Measurements from ENCODE around the gene CD300LG.

The CD300LG gene

GRCh38 chr17:43857957-43858600 lies 11.1 kb downstream of the CD300LG start:
- ChIA-PET POLR2A (no interaction called here), CTCF (interaction anchor here (0.7 to 4.9 kb wide), 2 partner anchors 12 to 21 kb away, joined by 3 to 25 read pairs; partner anchors contain the start of gene CD300LG)
- no peak for DNase-seq (ENCODE audit: extremely low spot score)
- TF ChIP-seq FOXK2 (IDR thresholded peaks at IDR 0.05) (no peak), SP1 (IDR thresholded peaks at IDR 0.05) (no peak), HDGF (IDR thresholded peaks at IDR 0.05; ENCODE audit: borderline replicate concordance) (no peak), PKNOX1 (IDR thresholded peaks at IDR 0.05) (no peak), ZNF384 (IDR thresholded peaks at IDR 0.05) (no peak)

- ChIA-PET POLR2A (no interaction called here), CTCF (interaction anchor here (1.2 to 1.7 kb wide), 3 partner anchors 14 to 50 kb away, joined by 3 to 6 read pairs (median 4); partner anchors contain the start of gene CD300LG)
- no peak for DNase-seq (ENCODE audit: extremely low spot score)
- TF ChIP-seq FOXA1 (IDR thresholded peaks at IDR 0.05) = no peak
- no peak for TF ChIP-seq BHLHE40 (IDR thresholded peaks at IDR 0.05; ENCODE audit: borderline replicate concordance)
- TF ChIP-seq ZNF384 (IDR thresholded peaks at IDR 0.05) = no peak
- TF ChIP-seq FOXM1 (IDR thresholded peaks at IDR 0.05; ENCODE audit: borderline replicate concordance) = no peak
- TF ChIP-seq NFRKB (IDR thresholded peaks at IDR 0.05) = no peak
- no peak for TF ChIP-seq PKNOX1 (IDR thresholded peaks at IDR 0.05)
- no peak for TF ChIP-seq L3MBTL2 (conservative IDR thresholded peaks at IDR 0.05)
- TF ChIP-seq FOXK2 (IDR thresholded peaks at IDR 0.05) = no peak
- no peak for TF ChIP-seq ELF4 (IDR thresholded peaks at IDR 0.05)
- no peak for TF ChIP-seq HDGF (IDR thresholded peaks at IDR 0.05; ENCODE audit: borderline replicate concordance)
- TF ChIP-seq LEF1 (IDR thresholded peaks at IDR 0.05; ENCODE audit: borderline replicate concordance) = no peak
- TF ChIP-seq SP1 (IDR thresholded peaks at IDR 0.05) = no peak
- TF ChIP-seq CTBP1 (IDR thresholded peaks at IDR 0.05; ENCODE audit: borderline replicate concordance) = no peak
- no peak for TF ChIP-seq ARNT (IDR thresholded peaks at IDR 0.05)
These were observed 13.2 kb downstream of the CD300LG start for GRCh38 chr17:43860077-43860725.

GRCh38 chr17:43860927-43861622 lies 14.1 kb downstream of the CD300LG start:
- POLR2A ChIA-PET = interaction anchor here (0.5 kb wide), 1 partner anchor 208 kb away, joined by 3 read pairs; no protein-coding TSS in a partner anchor
- TF ChIP-seq FOXM1 (IDR thresholded peaks at IDR 0.05; ENCODE audit: borderline replicate concordance) (no peak), ELF4 (IDR thresholded peaks at IDR 0.05) (no peak), SUZ12 (IDR thresholded peaks at IDR 0.05) (no peak), PKNOX1 (IDR thresholded peaks at IDR 0.05) (no peak), TARDBP (IDR thresholded peaks at IDR 0.05) (no peak)
- no peak for DNase-seq (ENCODE audit: extremely low spot score)
- CTCF ChIA-PET = interaction anchor here (1.2 to 1.6 kb wide), 2 partner anchors 17 to 49 kb away, joined by 3 to 4 read pairs; no protein-coding TSS in a partner anchor

- ChIA-PET CTCF (no interaction called here), POLR2A (no interaction called here)
- TF ChIP-seq SUZ12 (IDR thresholded peaks at IDR 0.05) (no peak), FOXK2 (IDR thresholded peaks at IDR 0.05) (no peak), PKNOX1 (IDR thresholded peaks at IDR 0.05) (no peak), FOXM1 (IDR thresholded peaks at IDR 0.05; ENCODE audit: borderline replicate concordance) (no peak), FOXA1 (IDR thresholded peaks at IDR 0.05) (no peak), L3MBTL2 (conservative IDR thresholded peaks at IDR 0.05) (no peak), HDGF (IDR thresholded peaks at IDR 0.05; ENCODE audit: borderline replicate concordance) (no peak), NFRKB (IDR thresholded peaks at IDR 0.05) (no peak), TARDBP (IDR thresholded peaks at IDR 0.05) (no peak), BHLHE40 (IDR thresholded peaks at IDR 0.05; ENCODE audit: borderline replicate concordance) (no peak), SP1 (IDR thresholded peaks at IDR 0.05) (no peak), CTBP1 (IDR thresholded peaks at IDR 0.05; ENCODE audit: borderline replicate concordance) (no peak), LEF1 (IDR thresholded peaks at IDR 0.05; ENCODE audit: borderline replicate concordance) (no peak), ARNT (IDR thresholded peaks at IDR 0.05) (no peak), ELF4 (IDR thresholded peaks at IDR 0.05) (no peak), ZNF384 (IDR thresholded peaks at IDR 0.05) (no peak)
- no peak for DNase-seq (ENCODE audit: extremely low spot score)
These were observed 15.0 kb downstream of the CD300LG start for GRCh38 chr17:43861960-43862359.

GRCh38 chr17:43864161-43864984 lies 17.4 kb downstream of the CD300LG start:
- ChIA-PET CTCF (interaction anchor here (1.0 to 1.1 kb wide), 2 partner anchors 14 to 24 kb away, joined by 6 read pairs; no protein-coding TSS in a partner anchor), POLR2A (no interaction called here)
- no peak for DNase-seq (ENCODE audit: extremely low spot score)
- TF ChIP-seq CTBP1 (IDR thresholded peaks at IDR 0.05; ENCODE audit: borderline replicate concordance) = no peak

All from HEK293T (cell line).